CD4-positive, alpha-beta T cell treated with Interferon gamma for 1 hour (primary cell): ENCODE data around the gene HSPB6.
A peak's percentile ranks its signal among the peaks of the same experiment; 100 is the strongest.

Experiments used
- DNase-seq: peaks from one replicate; pipeline ENCODE4 v3.0.0-alpha.2; 2020

The HSPB6 gene

DNA sequence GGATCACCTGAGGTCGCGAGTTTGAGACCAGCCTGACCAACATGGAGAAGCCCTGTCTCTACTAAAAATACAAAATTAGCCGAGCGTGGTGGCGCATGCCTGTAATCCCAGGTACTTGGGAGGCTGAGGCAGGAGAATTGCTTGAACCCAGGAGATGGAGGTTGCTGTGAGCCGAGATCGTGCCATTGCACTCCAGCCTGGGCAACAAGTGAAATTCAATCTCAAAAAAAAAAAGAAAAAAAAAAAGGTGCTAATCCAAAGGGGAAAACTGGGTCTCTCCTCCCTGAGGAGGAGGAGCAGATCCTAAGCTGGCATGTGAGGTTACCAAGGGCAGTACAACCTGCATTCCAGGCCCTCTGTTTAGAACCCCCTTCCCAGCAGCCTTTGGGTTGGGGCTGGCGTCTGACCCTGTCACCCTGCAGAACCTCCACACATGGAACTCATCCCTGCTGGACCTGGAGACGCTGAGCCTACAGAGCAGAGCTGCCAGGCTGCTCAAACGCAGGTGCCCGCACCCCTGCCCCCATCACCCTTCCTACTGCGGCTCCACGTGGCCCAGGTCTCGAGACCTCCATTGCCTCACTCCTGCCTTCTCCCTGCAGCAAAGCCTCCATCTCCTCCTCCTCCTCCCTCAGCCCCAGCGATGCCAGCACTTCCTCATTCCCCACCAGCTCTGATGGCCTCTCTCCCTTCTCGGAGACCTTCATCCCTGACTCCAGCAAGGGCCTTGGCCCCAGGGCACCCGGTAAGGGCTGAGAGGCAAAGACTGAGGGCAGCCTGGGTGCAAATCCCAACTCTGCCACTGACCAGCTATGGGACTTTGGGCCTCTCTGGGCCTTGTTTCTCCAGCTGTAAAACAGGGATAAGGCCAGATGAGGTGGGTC, 7.8 kb upstream of the HSPB6 start:
- DNase-seq, result no peak

DNA sequence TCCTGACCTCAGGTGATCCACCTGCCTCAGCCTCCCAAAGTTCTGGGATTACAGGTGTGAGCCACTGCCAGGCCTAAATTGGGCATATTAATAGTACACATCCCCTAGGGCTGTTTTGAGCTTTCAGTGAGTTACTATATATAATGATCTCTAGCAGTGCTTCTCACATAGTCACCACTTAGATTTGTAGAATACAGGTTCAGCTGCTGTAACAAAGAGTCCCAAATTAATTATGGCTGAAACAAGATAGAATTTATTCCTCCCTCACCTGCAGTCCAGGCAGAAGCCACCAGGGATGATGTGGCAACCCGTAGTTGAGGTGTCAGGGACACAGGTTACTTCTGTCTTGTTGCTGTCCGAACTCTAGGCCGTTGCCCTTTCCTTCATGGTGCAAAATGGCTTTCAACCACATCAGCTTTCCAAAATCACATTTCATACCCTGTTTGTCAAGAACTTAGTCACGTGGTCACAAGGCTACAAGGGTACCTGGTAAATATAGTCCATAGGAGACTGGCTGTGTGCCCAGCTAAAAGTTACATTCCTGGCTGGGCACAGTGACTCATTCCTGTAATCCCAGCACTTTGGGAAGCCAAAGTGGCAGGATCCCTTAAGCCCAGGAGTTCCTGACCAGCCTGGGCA, 4.0 kb upstream of the HSPB6 start:
- DNase-seq, result no peak

DNA sequence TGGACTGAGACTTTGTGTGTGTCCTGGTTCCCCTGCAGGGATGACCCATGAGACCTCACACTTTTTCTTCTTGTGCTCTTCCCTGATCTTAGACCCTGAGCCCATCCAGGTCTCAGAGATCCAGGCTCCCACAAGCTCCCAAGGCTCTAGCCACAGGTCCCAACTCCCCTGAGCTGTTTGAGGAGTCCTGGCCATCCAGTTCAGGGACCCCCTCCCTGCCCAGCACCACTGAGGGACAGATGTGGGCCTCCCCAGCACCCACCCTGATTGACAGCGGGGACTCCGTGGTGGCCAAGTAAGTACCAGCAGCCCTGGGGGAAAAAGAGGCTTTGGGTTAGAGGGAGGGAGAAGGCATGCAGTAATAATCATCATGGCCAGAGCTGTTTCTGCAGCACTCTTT, 2.9 kb upstream of the HSPB6 start:
- DNase-seq, result no peak

- peak; percentile 99 for DNase-seq
Measured at GRCh38 chr19:35757749-35758608, 1.1 kb upstream of the HSPB6 start, which contains the start of gene PROSER3. PROSER3 (plus strand) TSS chr19:35758176; CDS start chr19:35758216, 40 bp downstream.

DNA sequence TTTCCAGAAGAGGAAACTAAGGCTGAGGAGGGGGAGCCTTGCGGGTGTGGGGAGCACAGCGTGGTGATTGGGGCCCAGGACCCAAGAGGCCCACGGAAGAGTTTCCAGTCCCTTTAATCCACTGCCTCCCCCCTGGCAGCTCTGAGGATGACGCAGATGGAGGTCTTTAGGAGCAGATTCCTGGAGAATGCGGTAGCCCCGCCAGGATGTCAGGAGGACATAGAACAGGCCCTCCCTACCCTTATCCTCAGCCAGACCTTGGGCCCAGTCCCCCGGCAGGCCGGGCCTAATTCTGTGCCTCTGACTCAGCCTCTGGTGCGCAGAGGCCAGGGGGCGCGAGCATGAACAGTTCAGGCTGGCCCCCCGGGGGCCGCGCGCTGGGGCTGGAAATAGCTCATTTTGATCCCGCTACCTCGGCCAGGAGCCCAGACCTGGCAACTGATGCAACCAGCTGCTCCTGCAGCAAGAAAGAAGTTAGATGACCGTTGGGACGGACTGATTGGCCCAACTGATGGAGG, 461 bp upstream of the HSPB6 start:
- no peak for DNase-seq

DNA sequence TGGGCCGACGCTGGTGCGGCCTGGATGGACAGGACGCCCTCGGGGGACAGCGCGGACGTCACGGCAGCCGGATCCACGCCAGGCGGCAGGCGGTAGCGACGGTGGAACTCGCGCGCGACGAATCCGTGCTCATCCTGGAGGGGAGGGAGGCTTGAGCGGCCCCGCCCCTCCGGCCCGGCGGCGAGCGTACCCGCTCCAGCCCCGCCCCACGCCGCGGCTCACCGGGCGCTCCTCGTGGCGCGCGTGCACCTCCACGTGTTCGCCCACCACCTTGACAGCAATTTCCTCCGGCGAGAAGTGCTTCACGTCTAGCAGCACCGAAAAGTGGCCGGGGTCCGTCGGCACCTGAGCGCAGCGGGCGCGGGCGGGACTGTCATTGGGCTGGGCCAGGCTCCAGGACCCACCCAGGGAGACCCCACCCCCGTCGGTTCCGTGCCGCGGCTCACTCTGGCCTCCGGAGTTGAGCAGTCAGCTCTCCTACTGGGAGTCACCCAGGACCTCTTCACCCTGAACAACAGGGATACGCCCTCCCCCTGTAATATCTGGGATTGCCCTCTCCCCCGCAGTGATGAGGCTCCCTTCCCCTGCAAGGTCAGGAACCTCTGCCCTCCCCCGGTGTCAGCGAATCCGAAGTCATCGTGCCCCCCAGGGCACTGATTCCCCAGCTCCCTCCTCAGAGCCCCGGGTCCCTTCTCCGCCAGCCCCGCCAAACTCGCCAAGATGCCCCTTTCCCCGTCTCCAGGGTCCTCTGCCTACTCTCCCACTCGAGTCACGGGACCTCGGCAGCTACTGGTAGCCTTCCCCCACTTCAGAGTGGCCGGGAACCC, 1.1 kb downstream of the HSPB6 start:
- DNase-seq, result peak; percentile 61

DNA sequence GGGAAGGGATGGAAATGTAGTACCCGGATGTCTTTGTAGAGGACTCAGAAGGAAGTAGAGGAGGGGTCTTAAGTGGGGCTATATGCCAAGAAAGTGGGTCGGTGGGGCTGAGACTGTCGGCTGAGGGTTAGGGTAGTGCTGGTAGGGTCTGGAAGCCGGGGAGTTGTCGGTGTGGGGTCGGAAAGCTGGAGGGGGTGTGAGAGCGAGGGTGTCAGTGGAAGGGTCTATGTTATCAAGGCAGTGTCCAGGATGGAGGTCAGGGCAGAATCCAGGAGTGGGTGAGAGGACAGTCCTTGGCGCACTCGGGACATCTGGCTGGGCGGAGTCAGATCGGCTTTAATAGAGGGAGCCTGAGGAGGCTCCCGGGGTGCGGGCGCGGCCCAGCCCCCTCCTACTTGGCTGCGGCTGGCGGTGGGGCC, 1.7 kb downstream of the HSPB6 start:
- DNase-seq, result no peak

DNA sequence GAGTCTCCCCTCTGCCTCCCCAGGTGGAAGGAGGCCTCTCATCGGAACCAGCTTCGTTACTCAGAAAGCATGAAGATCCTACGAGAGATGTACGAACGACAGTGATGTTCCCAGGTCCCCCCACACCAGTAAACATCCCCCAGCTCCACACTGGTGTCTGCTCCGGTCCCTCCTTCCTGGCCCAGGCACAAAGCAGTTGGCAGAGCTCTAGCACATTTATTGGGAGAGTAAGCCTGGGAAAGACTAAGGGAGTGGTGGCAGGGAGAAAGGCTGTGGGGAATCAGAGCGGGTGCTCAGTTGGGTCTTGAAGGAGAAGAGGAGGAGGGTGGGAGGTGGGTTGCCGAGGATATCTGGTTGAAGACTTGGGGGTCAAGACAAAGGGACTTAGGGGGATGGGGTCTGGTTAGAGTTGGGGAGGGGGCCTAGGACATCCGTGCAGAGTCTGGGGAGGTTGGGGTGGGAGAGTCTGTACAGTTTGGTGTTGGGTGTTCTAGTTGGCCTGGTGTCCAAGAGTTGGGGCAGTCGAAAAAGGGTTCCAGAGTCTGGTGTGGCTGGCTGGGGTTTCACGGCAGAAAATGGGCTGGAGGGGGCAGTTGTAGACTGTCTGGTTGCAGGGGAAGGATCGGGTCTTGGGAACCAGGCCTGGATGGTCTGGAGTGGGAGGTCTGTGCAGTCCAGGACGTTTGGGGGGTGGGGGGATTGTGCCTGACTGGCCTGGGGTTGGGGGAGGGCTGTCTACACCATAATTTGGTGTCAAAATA, 2.3 kb downstream of the HSPB6 start:
- no peak for DNase-seq

GRCh38 chr19:35753634-35754369, 3.0 kb downstream of the HSPB6 start:
- no peak for DNase-seq

- DNase-seq, result no peak
Measured at GRCh38 chr19:35752746-35753350, 4.0 kb downstream of the HSPB6 start.

- no peak for DNase-seq
Measured at GRCh38 chr19:35751839-35752745, 4.7 kb downstream of the HSPB6 start.

DNA sequence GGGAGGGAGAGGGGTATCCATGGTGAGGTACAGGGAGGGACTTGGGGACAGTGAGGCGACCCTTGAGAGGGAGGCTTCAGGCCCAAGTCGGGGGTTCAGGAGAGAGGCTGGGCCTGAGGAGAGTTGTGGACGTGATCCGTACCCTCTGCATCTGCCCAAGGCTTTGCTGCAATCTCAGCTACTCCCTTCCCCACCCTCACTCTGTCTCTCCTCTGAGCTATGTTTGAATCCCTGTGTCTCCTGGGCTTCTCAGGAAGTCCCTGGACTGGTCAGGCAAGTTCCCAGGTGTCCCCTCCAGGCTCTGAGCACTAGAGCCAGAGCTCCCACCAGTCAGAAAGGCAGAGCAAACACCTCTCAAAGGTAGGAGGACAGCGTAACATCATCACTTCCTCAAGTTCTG, 6.7 kb downstream of the HSPB6 start:
- DNase-seq, result no peak

GRCh38 chr19:35748106-35749020, 8.5 kb downstream of the HSPB6 start, which contains the start of gene LIN37:
LIN37 (plus strand) TSS chr19:35748576; CDS start chr19:35748725, 149 bp downstream.
- peak; percentile 99 for DNase-seq

DNA sequence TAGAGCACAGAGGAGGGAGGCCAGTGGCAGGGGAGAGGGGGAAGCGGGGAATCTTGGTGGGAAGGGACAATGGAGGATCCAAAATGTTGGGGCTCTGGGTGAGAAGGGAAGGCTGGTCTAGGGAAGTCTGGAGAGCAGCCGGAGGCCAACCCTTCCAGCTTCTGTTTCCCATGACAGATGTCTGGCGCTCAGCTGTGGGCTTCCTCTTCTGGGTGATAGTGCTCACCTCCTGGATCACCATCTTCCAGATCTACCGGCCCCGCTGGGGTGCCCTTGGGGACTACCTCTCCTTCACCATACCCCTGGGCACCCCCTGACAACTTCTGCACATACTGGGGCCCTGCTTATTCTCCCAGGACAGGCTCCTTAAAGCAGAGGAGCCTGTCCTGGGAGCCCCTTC, 10.3 kb downstream of the HSPB6 start:
- DNase-seq, result no peak

- DNase-seq, result no peak
Measured at GRCh38 chr19:35746087-35746462, 10.8 kb downstream of the HSPB6 start.

DNA sequence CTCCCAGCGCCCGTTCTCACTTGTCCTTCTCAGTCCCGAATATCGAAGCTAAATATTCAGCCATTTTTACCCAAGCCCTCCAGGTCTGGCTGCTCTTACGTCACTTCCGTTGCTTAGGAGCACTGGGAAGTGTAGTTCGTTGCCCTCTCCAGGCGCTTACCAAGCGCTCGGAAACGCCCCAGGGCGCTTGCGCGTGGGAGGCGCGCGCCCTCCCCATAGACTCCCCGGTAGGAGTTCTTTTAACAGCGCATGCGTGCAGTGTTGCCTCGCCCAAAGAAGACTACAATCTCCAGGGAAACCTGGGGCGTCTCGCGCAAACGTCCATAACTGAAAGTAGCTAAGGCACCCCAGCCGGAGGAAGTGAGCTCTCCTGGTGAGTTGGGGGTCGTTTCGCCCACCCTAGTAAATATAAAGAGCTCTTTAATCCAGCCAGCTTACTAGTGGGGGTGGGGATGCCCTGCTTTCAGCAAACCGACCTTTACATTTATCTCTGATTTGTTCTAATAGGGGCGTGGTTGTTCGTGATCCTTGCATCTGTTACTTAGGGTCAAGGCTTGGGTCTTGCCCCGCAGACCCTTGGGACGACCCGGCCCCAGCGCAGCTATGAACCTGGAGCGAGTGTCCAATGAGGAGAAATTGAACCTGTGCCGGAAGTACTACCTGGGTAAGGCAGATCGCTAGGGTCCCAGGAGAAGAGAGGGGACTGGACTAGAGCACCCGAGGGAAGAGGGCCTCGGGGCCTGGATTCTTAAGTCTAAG, 11.3 kb downstream of the HSPB6 start, which contains the start of the genes PSENEN and U2AF1L4:
TSS of gene PSENEN (plus strand) at position 324 of the 759 bp plus-strand sequence. CDS start at position 604, 280 bp downstream.
TSS of gene U2AF1L4 (minus strand) at position 91 of the 759 bp plus-strand sequence. CDS start at position 64, 27 bp downstream.
- peak; percentile 100 for DNase-seq
